GM21786 (cell line): ENCODE measurements around the gene TSPAN18.
A peak's percentile ranks its signal among the peaks of the same experiment; 100 is the strongest.

ENCODE experiments used
- ATAC-seq: cut with Tn5 transposase; IDR thresholded peaks from one replicate; pipeline ENCODE4 v1.9.1; 2021; ENCODE audit not compliant: unreplicated experiment

Gene TSPAN18

GRCh38 chr11:44863231-44863630 is 136.5 kb downstream of the TSPAN18 start:
- no peak for ATAC-seq

- ATAC-seq: no peak
These were observed 139.1 kb downstream of the TSPAN18 start for GRCh38 chr11:44865866-44866272.

GRCh38 chr11:44866286-44866685 is 139.5 kb downstream of the TSPAN18 start:
- ATAC-seq: no peak

GRCh38 chr11:44868021-44868420 is 141.3 kb downstream of the TSPAN18 start:
- no peak for ATAC-seq

- ATAC-seq: no peak
These were observed 142.0 kb downstream of the TSPAN18 start for GRCh38 chr11:44868455-44869421.

- ATAC-seq: no peak
These were observed 143.4 kb downstream of the TSPAN18 start for GRCh38 chr11:44870181-44870580.

GRCh38 chr11:44870615-44871176 is 143.9 kb downstream of the TSPAN18 start:
- no peak for ATAC-seq

- ATAC-seq: peak; percentile 94
These were observed 144.9 kb downstream of the TSPAN18 start for GRCh38 chr11:44871682-44872081.

GRCh38 chr11:44872556-44872955 is 145.8 kb downstream of the TSPAN18 start:
- ATAC-seq: no peak

GRCh38 chr11:44873537-44873936 is 146.8 kb downstream of the TSPAN18 start:
- no peak for ATAC-seq

- no peak for ATAC-seq
These were observed 147.5 kb downstream of the TSPAN18 start for GRCh38 chr11:44874284-44874683.

GRCh38 chr11:44875037-44875436 is 148.3 kb downstream of the TSPAN18 start:
- no peak for ATAC-seq

- ATAC-seq: no peak
These were observed 149.5 kb downstream of the TSPAN18 start for GRCh38 chr11:44876194-44876723.

GRCh38 chr11:44876906-44877305 is 150.1 kb downstream of the TSPAN18 start:
- no peak for ATAC-seq

- ATAC-seq: no peak
These were observed 151.1 kb downstream of the TSPAN18 start for GRCh38 chr11:44877571-44878497.

- ATAC-seq: no peak
These were observed 151.9 kb downstream of the TSPAN18 start for GRCh38 chr11:44878711-44879110.

- ATAC-seq: no peak
These were observed 152.7 kb downstream of the TSPAN18 start for GRCh38 chr11:44879432-44879831.

GRCh38 chr11:44880511-44880910 is 153.7 kb downstream of the TSPAN18 start:
- ATAC-seq: no peak

GRCh38 chr11:44880953-44881352 is 154.2 kb downstream of the TSPAN18 start:
- no peak for ATAC-seq

- no peak for ATAC-seq
These were observed 156.5 kb downstream of the TSPAN18 start for GRCh38 chr11:44883277-44883676.

GRCh38 chr11:44884056-44884455 is 157.3 kb downstream of the TSPAN18 start:
- ATAC-seq: no peak
